NCI-H446 treated with DMSO at 0.1 percent for 48 hours (cell line): ENCODE data around the gene WIPI1.
A peak's percentile ranks its signal among the peaks of the same experiment; 100 is the strongest.

Experiments used
- DNase-seq: peaks from one replicate; lab custom pipeline; 2025; lab: John Stamatoyannopoulos, UW

WIPI1 gene

GRCh38 chr17:68460715-68461114, 3.4 kb upstream of the WIPI1 start:
- no peak for DNase-seq

GRCh38 chr17:68460146-68460545, 2.9 kb upstream of the WIPI1 start:
- no peak for DNase-seq

- DNase-seq: no peak
Observed at GRCh38 chr17:68459037-68459639, 1.8 kb upstream of the WIPI1 start.

GRCh38 chr17:68458260-68459036, 1.2 kb upstream of the WIPI1 start:
- no peak for DNase-seq

DNA sequence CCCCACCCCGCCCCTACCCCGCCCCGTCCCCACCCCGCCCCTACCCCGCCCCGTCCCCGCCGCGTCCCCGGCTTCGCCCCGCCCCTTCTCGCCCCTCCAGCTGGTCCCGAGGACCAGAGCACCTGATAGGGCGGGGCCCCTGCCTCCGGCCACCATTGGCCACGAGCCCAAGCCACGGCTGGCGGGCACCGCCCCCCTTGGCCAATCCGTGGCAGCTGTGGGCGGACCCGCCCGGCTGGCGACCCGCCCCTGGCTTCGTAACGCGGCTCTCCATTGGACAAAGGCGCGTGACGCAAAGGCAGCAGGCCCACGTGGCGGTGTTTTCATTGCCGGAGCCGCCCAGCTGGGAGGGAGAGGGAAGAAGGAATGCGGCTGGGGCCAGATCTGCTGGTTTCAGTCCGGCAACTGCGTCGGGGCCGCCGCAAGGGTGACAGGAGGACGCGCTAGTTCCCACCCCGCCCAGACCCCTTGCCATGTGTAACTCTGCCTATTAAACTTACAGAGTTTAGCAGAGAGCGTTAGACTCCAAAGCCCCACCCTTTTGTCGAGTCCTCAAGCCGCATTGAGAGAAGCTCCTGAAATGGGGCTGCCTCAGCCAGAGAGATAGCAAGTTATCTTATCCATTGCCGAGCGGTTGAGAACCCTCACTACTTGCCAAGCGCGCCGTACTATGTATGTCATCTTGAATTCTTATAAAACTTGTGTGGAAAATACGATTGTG, 403 bp upstream of the WIPI1 start:
- DNase-seq: peak; percentile 85

DNA sequence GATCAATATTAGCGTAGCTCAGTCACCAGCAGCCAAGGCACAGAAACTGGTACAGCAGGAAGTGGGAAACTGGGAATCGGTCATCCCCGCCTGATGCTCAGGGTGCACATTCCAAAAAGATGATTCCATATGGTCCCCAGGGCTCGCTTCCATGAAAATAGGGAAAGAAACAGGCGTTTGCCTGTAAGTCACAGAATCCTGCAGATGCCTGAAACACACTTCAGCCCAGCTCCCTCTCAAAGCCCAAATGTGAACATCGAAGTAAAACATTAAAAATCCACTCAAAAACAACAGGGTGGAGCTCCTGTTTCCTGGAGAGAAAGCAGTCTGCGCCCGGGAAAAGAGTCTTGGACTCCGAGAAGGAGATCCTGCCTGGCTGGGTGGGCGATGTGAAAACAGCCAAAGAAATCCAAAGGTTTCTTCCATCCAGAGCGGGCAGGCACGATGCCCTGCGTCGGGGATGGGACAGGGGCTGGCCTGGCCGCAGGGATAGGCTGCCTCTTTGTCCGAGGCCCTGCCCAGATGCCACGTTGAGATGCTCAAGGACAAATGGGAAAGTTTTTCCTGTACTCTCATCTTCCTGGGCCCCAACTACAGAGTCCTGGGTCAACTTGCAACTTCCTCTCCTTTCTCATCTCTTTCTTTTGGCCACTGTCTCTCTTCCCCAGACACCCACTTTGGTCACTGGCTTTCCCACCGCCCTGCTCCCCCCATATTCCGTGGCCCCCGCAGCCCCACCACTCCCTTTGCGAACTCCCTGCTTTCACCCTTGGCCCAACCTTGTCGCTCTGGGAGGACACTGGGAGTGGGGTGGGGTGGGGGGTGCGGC, 743 bp downstream of the WIPI1 start:
- DNase-seq: no peak

- no peak for DNase-seq
Observed at GRCh38 chr17:68455901-68456338, 1.4 kb downstream of the WIPI1 start.

DNA sequence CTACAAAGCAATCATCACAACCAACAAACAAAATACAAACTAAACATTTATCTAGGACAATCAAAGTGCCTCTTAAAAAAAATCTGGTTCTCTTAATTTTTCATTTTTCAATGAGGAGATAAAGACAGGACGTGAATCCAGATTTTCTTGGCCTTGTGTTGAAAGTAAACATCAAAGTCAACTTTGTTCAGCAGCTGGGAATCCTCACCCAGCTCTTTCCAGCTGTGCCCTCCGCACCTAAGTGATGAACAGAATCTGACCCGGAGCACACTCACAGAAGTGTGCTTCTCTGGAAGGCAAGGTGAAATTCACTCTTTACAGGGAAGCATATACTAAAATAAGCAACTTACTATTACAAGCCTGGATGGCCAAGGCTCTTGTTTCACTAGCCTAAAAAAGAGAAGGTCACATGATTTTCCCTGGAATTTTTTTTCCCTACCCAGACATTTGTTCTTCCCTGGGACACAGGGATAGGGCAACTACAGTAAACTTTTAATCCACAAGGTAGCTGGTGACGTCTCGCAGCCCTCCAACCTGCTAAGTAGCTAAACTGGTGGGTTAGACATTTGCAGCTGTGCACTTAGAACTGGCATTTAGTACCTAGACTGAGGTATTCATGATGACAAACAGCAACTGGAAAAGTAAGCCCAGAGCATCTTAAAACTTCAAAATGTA, 3.2 kb downstream of the WIPI1 start:
- DNase-seq: no peak

GRCh38 chr17:68452724-68453290, 4.5 kb downstream of the WIPI1 start:
- DNase-seq: no peak

GRCh38 chr17:68451670-68452354, 5.5 kb downstream of the WIPI1 start:
- no peak for DNase-seq

GRCh38 chr17:68450801-68451200, 6.5 kb downstream of the WIPI1 start:
- no peak for DNase-seq

GRCh38 chr17:68450391-68450790, 6.9 kb downstream of the WIPI1 start:
- no peak for DNase-seq

DNA sequence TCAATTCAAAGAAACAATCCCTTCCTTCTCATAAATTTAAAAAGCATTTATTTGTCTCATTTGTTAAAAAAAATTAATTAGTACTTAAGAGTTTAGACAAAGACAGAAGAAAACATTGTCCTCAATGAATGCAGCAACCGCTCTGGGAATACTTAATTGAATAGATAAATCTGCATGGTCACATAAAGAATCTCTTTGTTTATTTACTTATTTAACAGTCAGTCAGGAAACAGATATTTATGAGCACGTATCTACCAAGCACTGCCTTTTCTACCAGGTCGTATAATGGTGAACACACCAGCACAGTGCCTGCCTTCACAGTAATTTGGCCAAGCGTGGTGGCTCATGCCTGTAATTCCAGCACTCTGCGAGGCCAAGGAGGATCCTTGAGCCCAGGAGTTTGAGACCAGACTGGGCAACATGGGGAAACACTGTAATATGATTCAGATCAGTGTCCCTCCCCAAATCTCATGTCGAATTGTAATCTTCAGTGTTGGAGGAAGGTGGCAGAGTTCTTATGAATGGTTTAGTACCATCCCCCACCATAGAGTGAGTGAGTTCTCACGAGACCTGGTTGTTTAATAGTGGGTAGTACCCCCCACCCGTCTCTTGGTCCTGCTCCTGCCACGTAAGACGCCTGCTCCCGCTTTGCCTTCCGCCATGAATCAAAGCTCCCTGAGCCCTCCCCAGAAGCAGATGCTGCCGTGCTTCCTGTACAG, 8.1 kb downstream of the WIPI1 start:
- no peak for DNase-seq

- DNase-seq: peak; percentile 5
Observed at GRCh38 chr17:68446626-68447041, 10.7 kb downstream of the WIPI1 start.

DNA sequence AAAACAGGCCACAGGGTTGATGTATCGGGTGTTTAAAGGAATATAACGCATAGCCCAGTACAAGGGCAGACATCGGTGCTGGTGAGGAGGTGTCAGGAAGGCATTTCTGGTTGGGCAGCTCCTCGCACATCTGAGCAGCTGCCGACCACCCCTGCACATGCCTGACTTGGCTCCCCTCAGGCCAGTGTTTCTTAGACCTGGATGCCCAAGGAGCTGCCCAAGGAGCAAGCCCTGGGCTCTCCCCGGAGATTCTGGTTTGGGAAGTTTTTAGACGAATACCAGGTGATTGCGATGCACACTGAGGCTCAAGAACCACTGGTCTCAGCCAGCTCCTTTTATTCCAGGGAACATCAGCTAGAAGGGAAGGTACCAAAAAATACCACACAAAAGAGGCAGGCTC, 11.6 kb downstream of the WIPI1 start:
- no peak for DNase-seq

GRCh38 chr17:68443972-68444464, 13.3 kb downstream of the WIPI1 start:
- DNase-seq: no peak

- DNase-seq: no peak
Observed at GRCh38 chr17:68441070-68441770, 16.1 kb downstream of the WIPI1 start.

- no peak for DNase-seq
Observed at GRCh38 chr17:68440526-68440925, 16.8 kb downstream of the WIPI1 start.

- no peak for DNase-seq
Observed at GRCh38 chr17:68439656-68440290, 17.5 kb downstream of the WIPI1 start.
